GM10847 (cell line): ENCODE results near the gene ADAMTS15.

ENCODE experiments used
- POLR2A ChIP-seq: IDR thresholded peaks from 2 replicates; pipeline ENCODE4 v1.6.1; 2011; ENCODE audit not compliant: insufficient read length; ENCODE audit errors: extremely low read depth

The ADAMTS15 gene

DNA sequence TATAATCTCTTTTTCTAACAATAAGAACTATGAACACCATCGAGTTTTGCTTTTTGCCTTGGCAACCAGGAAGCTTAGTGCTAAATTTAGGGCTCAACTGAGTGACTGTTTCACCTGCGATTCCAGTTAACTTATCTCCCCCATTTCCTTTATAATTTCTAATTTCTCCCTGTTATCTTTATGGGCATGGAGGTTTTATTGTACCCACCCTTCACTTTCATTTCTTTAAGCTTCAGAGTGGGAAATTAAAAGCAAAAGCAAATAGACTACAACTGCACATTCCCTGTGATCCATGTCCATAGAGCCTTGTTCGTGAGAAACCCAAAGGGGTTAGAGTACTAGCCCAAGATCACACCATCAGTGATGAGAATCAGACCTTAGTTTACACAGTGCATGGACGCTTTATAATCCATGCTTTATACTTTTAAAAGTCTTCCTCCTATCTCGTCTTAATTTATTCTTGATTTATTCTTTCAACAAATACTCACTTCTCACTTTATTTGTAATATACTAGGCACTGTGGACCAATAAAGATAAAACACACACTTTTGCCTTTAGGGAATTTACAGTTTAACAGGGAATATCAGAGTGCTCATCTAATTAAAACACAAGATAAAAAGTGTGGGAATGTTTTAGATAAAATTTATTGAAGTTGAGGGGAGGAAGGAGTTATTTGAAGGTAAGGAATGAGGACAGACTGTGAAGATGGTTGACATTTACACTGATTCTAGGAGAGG, 40.6 kb downstream of the ADAMTS15 start:
- no peak for TF ChIP-seq POLR2A

DNA sequence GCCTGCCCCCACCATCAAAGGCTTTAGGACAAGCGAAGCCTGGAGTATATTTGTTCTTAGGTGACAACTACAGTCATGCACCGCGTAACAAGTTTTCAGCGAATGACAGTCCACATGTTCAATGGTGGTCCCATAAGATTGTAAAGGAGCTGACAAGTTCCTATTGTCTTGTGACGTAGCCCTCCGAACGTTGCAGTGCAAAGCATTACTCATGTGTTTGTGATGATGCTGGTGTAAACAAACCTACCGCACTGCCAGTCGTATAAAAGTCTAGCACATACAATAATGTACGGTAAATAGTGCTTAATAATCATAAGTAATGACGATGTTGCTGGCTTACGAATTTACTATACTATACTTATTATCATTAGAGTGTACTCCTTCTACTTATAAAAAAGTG, 41.3 kb downstream of the ADAMTS15 start:
- no peak for TF ChIP-seq POLR2A

- no peak for TF ChIP-seq POLR2A
Observed at GRCh38 chr11:130490682-130491449, 42.4 kb downstream of the ADAMTS15 start.

DNA sequence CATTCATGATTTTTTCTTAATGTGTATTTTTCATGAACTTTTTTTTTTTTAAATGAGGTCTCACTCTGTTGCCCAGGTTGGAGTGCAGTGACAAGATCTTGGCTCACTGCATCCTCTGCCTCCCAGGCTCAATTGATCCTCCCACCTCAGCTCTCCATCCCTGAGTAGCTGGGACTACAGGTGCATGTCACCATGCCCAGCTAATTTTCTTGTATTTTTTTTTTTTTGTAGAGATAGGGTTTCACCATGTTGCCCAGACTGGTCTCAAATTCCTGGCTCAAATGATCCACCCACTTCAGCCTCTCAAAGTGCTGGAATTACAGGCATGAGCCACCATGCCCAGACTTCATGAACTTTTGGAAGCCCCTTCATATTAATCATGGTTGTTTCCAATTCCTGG, 49.7 kb downstream of the ADAMTS15 start:
- TF ChIP-seq POLR2A, result no peak

DNA sequence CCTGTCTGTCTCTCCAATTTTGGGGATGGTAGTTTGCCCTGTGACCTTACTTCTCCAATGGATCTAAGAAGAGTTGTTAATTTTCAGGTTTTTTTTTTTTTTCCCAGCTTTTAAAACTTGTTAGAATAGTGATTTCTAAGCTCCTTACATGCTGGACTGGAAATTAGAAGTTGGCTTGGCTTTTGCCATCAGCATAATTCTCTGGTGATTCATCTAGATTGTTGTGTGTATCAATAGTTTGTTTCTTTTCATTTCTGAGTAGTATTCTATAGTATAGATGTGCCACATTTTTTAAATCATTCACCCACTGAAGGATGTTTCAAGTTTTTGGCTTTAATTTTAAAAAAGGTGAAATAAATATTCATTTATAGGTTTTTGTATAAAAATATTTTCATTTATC, 51.4 kb downstream of the ADAMTS15 start:
- TF ChIP-seq POLR2A, result no peak

DNA sequence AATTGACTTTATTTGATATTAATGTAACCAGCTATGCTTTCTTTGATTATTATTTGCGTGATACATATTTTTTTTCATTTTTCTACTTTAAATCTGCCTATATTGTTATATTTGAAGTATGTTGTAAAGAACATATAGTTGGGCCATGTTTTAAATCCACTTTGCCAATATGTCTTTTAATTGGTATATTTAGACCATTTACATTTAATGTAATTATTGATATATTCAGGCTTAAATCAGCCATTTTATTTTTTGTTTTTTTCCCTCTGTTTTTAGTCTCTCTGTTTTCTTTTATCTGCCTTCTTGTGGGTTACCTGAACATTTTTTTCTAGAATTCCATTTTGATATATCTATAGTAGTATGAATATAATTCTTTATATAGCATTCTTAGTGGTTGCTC, 55.9 kb downstream of the ADAMTS15 start:
- TF ChIP-seq POLR2A, result no peak

GRCh38 chr11:130508913-130509312, 60.5 kb downstream of the ADAMTS15 start:
- TF ChIP-seq POLR2A, result no peak

- no peak for TF ChIP-seq POLR2A
Observed at GRCh38 chr11:130509942-130510341, 61.5 kb downstream of the ADAMTS15 start.

DNA sequence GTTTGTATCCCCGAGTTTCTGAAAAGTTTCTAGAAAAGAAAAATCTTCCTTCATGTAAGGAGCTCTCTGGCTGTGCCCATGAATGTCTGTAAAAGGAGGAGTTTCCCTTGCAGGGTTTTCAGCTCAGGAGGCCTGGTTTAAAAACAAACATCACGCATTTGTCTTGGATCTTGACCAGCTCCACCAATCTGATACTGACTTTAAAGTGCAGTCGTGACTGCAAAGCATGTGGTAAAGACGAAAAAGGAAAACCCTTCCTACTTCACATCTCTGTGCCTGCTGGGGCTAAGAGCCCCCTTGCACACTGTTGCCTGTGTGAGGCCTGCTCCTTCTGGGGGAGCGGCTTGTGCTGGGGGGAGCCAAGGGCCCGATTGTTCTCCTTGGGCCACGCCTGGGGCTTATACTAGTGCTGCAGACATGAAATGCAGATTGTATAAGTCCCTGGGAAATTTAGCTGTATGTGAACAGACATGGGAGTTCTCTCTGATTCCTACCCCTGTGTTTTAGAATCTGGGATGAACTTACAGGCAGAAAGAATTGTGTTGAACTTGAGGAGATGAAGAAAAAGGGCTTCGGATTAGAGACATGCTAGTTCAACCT, 62.1 kb downstream of the ADAMTS15 start:
- no peak for TF ChIP-seq POLR2A

DNA sequence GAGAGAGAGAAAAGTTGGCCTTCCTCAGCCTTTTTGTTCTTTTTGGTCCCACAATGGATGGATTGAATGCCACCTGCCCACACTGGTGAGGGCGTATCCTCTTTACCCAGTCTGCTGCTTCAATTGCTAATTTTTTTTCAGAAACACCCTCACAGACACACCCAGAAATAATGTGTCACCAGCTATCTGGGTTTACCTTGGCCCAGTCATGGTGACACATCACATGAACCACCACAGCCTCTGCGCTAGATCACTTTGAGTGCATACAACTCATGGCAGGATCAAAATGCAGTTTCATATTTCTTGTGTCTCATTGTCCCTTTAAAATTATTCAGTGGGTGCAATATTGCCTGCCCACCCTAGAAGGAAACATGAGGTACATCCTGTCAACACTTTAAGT, 63.3 kb downstream of the ADAMTS15 start:
- TF ChIP-seq POLR2A, result no peak

GRCh38 chr11:130512662-130513061, 64.2 kb downstream of the ADAMTS15 start:
- no peak for TF ChIP-seq POLR2A

GRCh38 chr11:130513132-130513531, 64.7 kb downstream of the ADAMTS15 start:
- no peak for TF ChIP-seq POLR2A

GRCh38 chr11:130514316-130514715, 65.9 kb downstream of the ADAMTS15 start:
- no peak for TF ChIP-seq POLR2A

- no peak for TF ChIP-seq POLR2A
Observed at GRCh38 chr11:130514851-130515250, 66.4 kb downstream of the ADAMTS15 start.

DNA sequence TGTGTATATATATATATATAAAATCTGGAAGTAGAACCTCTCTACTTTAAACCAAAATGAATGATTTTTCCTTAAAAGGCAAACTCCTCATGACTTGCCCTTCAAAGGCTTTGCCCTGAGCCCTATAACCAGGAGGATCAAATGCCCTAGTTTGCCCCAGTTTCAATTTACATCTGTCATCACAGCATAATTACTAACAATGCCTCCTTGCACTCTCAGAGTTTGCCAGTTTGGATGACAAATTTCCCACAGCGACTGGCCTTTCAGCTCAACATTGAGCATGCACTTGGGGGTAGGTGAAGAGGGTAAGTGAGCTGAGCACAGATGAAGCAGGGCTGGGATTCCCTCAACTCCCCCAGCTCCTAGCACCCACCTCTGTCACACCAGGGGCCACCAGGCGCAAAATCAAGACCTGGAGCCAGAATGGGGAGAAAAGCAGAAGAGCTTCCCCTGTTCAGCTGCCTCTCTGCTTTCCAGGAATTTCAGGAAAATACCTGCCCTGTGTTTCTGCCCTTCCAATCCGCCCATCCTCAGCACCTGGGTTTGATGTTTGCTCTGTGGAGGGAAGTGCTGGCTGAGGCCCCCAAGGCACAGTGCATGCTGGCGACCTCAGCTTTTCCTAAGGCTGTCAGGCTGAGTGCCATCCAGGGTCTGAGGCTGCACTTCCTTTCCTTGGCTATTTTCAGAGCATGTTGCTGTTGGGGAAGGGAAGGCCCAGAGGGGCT, 67.5 kb downstream of the ADAMTS15 start:
- TF ChIP-seq POLR2A, result no peak
